Measurements from ENCODE around the gene SLC2A13.
"Not testable (repeated sequence)": the region's sequence is repeated elsewhere in the genome, so short reads cannot be mapped to it uniquely, and the experiment has no call there.

The SLC2A13 gene

DNA sequence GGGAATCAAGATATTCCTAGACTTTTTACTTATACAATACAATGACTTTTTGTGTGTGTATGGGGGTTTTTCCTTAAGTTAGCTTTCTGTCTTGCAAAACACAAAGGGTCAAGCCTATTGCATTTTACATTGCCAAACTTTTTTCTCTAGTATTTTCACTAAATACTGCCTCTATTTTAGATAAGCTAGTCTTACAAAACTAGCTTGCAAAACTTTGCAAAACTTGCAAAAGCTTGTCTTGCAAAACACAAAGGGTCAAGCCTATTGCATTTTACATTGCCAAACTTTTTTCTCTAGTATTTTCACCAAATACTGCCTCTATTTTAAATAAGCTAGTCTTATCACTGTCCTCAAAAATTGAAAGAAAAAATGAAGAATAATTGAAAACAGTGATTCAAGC is 183.3 kb downstream of the SLC2A13 start:
- DNase-seq: peak; percentile 81

GRCh38 chr12:39920647-39921046 is 185.2 kb downstream of the SLC2A13 start:
- DNase-seq: no peak

GRCh38 chr12:39920222-39920621 is 185.7 kb downstream of the SLC2A13 start:
- DNase-seq: no peak

GRCh38 chr12:39919790-39920189 is 186.1 kb downstream of the SLC2A13 start:
- DNase-seq: no peak

- no peak for DNase-seq
Measured at GRCh38 chr12:39915249-39915648, 190.6 kb downstream of the SLC2A13 start.

DNA sequence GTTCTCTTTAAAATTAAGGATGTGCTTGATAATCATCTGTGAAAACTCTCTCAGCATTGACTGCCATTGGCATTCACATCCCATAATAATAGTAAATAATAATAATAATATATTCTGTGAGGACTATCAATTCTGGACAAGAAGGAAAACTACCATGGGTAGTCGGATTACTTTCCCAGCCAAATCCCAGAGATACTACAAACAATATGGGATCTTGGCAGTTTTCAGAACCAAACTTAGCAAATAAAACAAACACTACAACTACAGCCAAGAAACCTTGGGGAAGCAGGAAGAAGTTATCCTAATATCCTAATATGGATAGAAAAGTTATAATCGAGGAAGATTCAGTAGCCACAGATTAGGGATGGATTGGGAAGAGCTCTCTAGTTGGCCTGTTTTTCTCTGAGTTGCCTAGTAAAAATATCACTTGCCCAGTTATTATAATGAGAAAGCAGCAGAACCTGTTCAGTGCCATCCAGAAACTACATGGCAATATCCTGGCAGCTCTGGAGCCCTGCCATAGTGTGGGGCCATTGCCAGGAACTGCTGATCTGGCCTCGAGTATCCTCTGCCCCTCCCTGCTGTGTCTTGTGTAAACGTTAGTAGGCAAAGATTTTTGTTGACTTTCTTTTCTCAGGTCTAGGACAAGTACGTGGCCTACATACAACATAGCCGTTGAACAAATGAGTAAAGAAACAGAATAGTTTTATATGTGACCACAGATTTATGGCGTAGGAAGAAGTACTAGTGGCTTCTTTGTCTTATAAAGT is 193.5 kb downstream of the SLC2A13 start:
- no peak for DNase-seq

DNA sequence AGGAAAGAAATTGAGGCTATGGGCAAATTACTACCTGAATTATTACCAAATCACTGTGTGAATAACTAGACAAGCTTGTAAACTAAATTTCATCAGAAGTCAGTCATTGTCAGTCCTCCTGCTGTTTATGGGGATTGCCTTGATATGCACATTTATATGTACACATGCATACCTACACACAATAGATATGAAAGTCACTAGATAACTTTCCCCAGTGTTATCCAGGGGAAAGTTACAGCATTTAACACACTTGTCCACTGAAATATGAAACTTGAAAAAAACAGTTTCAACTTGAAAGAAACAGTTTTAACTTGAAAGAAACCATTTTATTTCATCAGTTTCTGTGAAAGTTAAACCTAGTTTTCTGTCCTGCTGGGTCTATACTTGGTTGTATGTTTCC is 199.6 kb downstream of the SLC2A13 start:
- no peak for DNase-seq

DNA sequence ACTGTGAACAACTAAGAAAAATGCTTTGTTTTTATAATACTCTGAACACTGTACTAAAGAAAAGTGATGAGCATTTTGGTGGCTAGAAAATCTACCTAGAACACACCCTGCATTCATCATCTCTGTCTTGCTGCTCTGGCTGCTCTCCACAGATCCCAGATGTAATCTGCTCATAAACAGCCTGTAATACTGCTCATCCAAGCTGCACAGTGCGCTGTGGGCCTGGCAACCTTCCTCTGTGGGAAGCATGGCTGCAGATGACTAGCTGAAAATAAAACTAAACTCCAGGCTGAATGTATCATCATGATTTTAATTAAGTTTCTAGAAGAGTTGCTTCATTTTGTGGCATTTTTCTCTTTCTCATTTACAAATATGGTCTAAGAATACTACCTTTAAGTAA is 200.7 kb downstream of the SLC2A13 start:
- no peak for DNase-seq

- DNase-seq: no peak
Measured at GRCh38 chr12:39902821-39903220, 203.1 kb downstream of the SLC2A13 start.

GRCh38 chr12:39897315-39897714 is 208.6 kb downstream of the SLC2A13 start:
- DNase-seq: no peak

- not testable (repeated sequence) for DNase-seq
Measured at GRCh38 chr12:39893388-39893787, 212.5 kb downstream of the SLC2A13 start.

DNA sequence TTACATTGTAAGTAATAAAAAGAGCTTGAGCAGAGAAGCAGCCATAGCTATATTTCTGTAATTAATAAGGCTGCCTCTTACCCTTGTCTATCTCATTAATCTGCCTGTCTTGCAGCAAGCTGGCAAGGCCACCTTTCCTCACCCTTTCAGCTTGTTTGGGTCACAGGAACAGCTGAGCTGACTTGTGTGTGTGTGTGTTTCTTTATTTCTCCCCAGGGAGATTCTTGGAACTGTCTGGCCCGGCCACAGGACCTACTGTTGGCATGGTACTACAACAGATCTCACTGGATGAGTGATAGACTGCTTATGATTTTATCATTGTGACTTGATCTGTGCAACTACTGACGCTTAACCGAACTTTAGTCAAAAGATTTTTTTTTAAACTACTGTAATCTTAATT is 213.7 kb downstream of the SLC2A13 start:
- no peak for DNase-seq

DNA sequence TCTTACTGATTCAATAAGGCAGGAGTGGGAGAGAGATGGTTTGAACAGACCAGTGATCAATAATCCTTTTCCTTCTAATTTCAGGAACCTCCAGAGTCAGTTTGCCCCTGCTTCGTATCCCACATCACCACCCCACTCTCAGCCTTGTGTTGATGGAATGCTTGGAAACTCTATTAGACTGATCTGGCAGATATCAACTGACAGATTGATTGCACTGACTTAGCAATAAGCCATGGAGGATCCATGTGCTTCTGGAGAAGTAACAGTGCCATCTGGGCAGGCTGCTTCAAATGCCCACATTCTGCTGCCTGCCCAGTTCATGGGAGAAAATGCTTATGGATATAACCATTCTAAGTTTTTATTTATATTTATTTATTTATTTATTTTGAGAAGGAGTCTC is 218.0 kb downstream of the SLC2A13 start:
- DNase-seq: no peak

- no peak for DNase-seq
Measured at GRCh38 chr12:39886106-39886505, 219.8 kb downstream of the SLC2A13 start.

- no peak for DNase-seq
Measured at GRCh38 chr12:39884616-39885125, 221.2 kb downstream of the SLC2A13 start.

- DNase-seq: no peak
Measured at GRCh38 chr12:39883411-39883810, 222.5 kb downstream of the SLC2A13 start.

DNA sequence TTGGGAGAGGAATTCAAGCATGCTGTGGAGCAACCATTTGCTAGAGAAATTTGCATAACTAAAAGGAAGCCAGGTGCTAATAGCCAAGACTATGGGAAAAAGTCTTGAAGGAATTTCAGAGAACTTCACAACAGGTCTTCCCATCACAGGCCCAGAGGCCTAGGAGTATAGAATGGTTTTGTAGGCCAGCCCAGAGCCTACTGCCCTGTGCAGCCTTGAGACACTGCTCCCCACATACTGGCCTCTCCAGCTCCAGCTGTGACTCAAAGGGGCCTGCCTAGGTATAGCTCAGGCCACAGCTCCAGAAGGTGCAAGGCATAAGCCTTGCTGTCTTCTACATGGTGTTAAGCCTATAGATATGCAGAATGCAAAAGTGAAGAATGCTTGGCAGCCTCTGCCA is 227.1 kb downstream of the SLC2A13 start:
- DNase-seq: no peak

DNA sequence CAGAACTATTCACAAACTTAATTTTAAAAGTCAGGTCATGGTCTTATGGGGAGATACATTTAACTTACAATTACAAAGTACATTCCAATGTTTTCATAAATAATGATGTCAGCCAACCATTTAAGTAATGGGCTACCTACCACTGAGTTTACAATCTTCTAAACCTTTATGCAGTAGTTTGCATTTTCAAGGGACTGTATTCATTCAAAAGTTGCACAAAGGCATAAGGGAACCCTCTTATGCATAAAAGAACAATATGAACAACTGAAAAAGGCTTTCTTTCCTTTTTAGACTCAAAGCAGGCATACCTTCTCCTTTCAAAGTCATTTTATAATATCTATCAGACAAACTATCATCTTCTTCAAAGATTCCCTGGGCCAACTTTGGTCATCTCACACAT is 230.2 kb downstream of the SLC2A13 start:
- DNase-seq: no peak

GRCh38 chr12:39874785-39875184 is 231.1 kb downstream of the SLC2A13 start:
- DNase-seq: no peak

DNA sequence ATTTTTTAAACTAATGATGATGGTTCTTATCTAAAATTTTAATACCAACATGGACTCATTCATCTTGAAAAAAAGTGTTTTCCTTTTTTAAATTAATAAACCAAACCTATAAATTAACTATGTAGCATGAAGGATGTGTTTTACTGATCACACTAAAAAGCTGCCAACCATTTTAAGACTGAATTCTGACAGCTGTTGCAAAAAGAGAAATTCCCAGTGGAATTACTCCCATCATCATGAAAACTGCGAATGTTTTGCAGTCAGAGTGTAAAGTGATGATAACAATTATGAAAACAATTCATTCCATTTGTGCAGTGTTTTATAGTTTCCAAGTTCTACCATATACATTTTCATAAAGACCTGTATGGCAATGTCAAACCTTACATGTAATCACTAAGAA is 232.8 kb downstream of the SLC2A13 start:
- DNase-seq: no peak

DNA sequence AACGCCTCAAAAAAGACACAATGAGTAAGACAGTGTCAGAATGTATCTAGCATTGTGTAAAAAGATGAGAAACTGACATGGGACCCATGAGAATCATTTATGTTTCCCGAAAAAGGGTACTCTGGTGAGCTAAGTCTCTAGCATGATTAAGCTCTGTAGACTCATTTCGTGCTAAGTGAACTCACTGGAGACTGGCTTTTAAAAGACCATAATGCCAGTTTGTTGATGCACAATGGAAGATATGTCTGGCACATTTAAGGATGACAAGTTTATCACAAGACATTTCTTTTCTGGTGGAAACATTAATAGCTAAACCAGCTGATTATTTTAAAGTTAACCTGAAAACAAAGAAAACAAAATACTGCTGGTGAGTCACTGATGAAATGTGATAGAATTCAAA is 233.5 kb downstream of the SLC2A13 start:
- DNase-seq: no peak

- DNase-seq: no peak
Measured at GRCh38 chr12:39868328-39868725, 237.6 kb downstream of the SLC2A13 start.

- DNase-seq: no peak
Measured at GRCh38 chr12:39867631-39868327, 238.1 kb downstream of the SLC2A13 start.

GRCh38 chr12:39866135-39866534 is 239.7 kb downstream of the SLC2A13 start:
- no peak for DNase-seq
